Adrenal gland (tissue), 12 donors: Measurements from ENCODE around the gene CIAO3. TPM values are rescaled to one million over a fixed set of nuclear protein-coding genes. Genes with fewer than 3 reads are reported as not detected.

ENCODE experiments used
- DNase-seq, 7 donors: peaks; one replicate each; pipeline ENCODE4 v3.0.0-alpha.2; 2019 to 2020
- H3K27ac ChIP-seq, 5 donors: fragments of 200-600 bp; sonication (generic) in 4 of 5; 1 replicate in 3 of 5; 2 replicates in 2 of 5; pipeline versions ENCODE4 v1.5.1 to v1.8.0; 2016 to 2020; ENCODE audit warnings: mild to moderate bottlenecking in 1 of 5
- H3K27me3 ChIP-seq: fragments of 200-600 bp; 2 replicates; pipeline ENCODE4 v1.8.0; 2021
- H3K36me3 ChIP-seq, 2 donors: fragments of 200-600 bp; replicated peaks in 1 of 2; 1 replicate in 1 of 2; 2 replicates in 1 of 2; pipeline versions ENCODE4 v1.5.1 to v1.8.0; 2018 to 2022
- H3K4me1 ChIP-seq, 2 donors: fragments of 200-600 bp; replicated peaks in 1 of 2; 1 replicate in 1 of 2; 2 replicates in 1 of 2; pipeline versions ENCODE4 v1.5.1 to v1.8.0; 2018 to 2021
- H3K4me3 ChIP-seq, 4 donors: fragments of 200-600 bp; sonication (generic) in 3 of 4; one replicate each; pipeline ENCODE4 v1.5.1; 2016 to 2018
- H3K9me3 ChIP-seq, 3 donors: fragments of 200-600 bp; sonication (generic) in 1 of 3; replicated peaks in 1 of 3; 1 replicate in 2 of 3; 2 replicates in 1 of 3; pipeline versions ENCODE4 v1.5.1 to v1.8.0; 2016 to 2021
- CTCF ChIP-seq, 6 experiments: fragments of 450-650 bp in 4 of 6; fragments of 200-600 bp in 2 of 6; sonication (generic) in 1 of 6; IDR thresholded peaks; 1 replicate in 5 of 6; 2 replicates in 1 of 6; pipeline versions ENCODE4 v1.5.1 to v1.8.0; 2016 to 2021; ENCODE audit warnings: antibody characterized with exemption in 6 of 6, mild to moderate bottlenecking in 2 of 6, moderate library complexity in 1 of 6
- POLR2A ChIP-seq, 2 donors: fragments of 450-650 bp; IDR thresholded peaks; one replicate each; pipeline ENCODE4 v1.6.1; 2017; ENCODE audit warnings: antibody characterized with exemption in 2 of 2, mild to moderate bottlenecking in 2 of 2, moderate library complexity in 1 of 2
- WGBS, 4 donors: extraction: QIAGEN DNeasy Blood & Tissue Kit in 2 of 4; methylation state at CpG; one replicate each; pipeline versions ENCODE4 v1.1.5 to v1.1.7; 2013 to 2017; 5-methylcytosine and 5-hydroxymethylcytosine counted together
- intact Hi-C, 2 donors: fragments of 100-400 bp; cut with DNase I; formaldehyde crosslinking; loops; one replicate each; pipeline versions ENCODE4 v1.14.1 to v1.15.0; 2022 to 2023
- polyA plus RNA-seq, 3 donors: library from polyadenylated mRNA; stranded (reverse); fragments of 200-250 nt in 2 of 3; fragments of 350-450 nt in 1 of 3; fragmentation: Illumina TruSeq in 1 of 3; extraction: RNeasy Lipid Tissue Mini Kit (QIAGEN cat#74804) in 1 of 3; gene quantifications; one replicate each; pipeline ENCODE4 v1.2.3, GENCODE V29; 2013 to 2014
- total RNA-seq, 9 donors: library from RNA; depleted of rRNA in 4 of 9; stranded (reverse); fragments of >200 nt in 4 of 9; fragments of 120-200 nt in 1 of 9; fragmentation: NEBNext Ultra II Directional in 1 of 9; extraction: Animal tissue kit (Norgen Biotek cat#: 25700) in 1 of 9; gene quantifications; one replicate each; pipeline versions ENCODE4 v1.1.0 to v1.2.4, GENCODE V29; 2013 to 2023
- donor health status: healthy with polysubstance abuse.
- donor health status: Bipolar disorder and iron deficiency.
- donor health status: DM: yes; HTN: yes; CAD: no.
- donor health status: DM: no; HTN: no; CAD: no.
- donor health status: DM: no; HTN: no; CAD: no.
- donor health status: DM: yes; HTN: yes; CAD: no.

The CIAO3 gene
- total and polyA plus RNA-seq, 12 donors: 8.9 to 99.4 (median 29.5) TPM

GRCh38 chr16:751152-752006 is 10.6 kb upstream of the CIAO3 start:
- H3K27me3 ChIP-seq: no peaks in the 10 kb centered on the region
- no peaks in the 10 kb centered on the region for H3K4me1 ChIP-seq
- H3K27ac ChIP-seq: no peak overlapping the region
- DNase-seq: no peak
- no peak for TF ChIP-seq CTCF (IDR thresholded peaks at IDR 0.05)
- TF ChIP-seq POLR2A (IDR thresholded peaks at IDR 0.05): no peak
- 46 to 60% (median 57%) methylated on average over 37 to 39 of the region's 39 CpGs for WGBS, 4 donors
- intact Hi-C loops: no loop called here
- no peaks in the 10 kb centered on the region for H3K36me3 ChIP-seq
- H3K9me3 ChIP-seq: no peaks in the 10 kb centered on the region
- no peak overlapping the region for H3K4me3 ChIP-seq

DNA sequence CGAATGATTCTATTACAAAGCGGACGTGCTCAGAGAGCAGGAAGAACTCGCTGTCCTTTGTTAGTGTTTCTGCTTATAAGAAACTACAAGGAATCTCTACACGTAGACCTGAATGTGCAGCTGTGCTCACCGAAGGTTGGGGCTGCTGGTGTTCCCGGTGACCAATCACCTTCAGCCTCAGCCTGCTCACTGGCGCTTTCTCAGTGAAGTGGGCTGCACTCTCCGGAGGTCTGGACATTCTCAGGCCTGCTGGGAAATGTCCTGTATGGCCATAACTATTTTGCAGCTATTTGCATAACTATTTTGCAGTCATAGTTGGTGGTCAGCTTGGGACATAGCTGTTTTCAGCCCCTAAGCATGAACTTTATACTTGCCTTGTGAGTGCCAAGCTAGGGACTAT is 9.7 kb upstream of the CIAO3 start:
- intact Hi-C loops: no loop called here
- no peaks in the 10 kb centered on the region for H3K9me3 ChIP-seq
- H3K4me3 ChIP-seq: no peak overlapping the region
- TF ChIP-seq POLR2A (IDR thresholded peaks at IDR 0.05): no peak
- no peak for TF ChIP-seq CTCF (IDR thresholded peaks at IDR 0.05)
- no peak overlapping the region for H3K27ac ChIP-seq
- H3K36me3 ChIP-seq: no peaks in the 10 kb centered on the region
- no peak for DNase-seq
- 51 to 68% (median 57%) methylated on average over 9 of the region's 9 CpGs for WGBS, 4 donors
- H3K27me3 ChIP-seq: no peaks in the 10 kb centered on the region
- H3K4me1 ChIP-seq: no peaks in the 10 kb centered on the region

DNA sequence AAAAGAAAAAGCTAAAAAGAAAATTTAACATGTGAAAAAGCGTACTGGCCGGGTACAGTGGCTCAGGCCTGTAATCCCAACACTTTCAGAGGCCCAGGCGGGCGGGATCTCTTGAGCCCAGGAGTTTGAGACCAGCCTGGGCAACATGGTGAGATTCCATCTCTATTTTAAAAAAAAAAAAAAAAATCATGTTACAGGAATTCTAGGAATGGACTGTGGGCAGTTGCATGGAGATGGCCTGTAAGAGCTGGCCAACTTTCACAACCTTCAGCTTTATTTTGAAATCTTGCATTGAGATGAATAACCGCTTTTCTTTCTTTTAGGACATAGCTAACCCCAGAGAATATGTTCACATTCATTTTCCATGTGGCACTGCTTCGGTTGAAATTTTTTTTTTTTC is 8.2 kb upstream of the CIAO3 start:
- H3K27ac ChIP-seq: no peak overlapping the region
- no peaks in the 10 kb centered on the region for H3K9me3 ChIP-seq
- no peaks in the 10 kb centered on the region for H3K36me3 ChIP-seq
- intact Hi-C loops: no loop called here
- H3K27me3 ChIP-seq: no peaks in the 10 kb centered on the region
- no peak for TF ChIP-seq POLR2A (IDR thresholded peaks at IDR 0.05)
- TF ChIP-seq CTCF (IDR thresholded peaks at IDR 0.05): no peak
- WGBS, 4 donors: 74 to 82% (median 78%) methylated on average over 6 of the region's 6 CpGs
- no peaks in the 10 kb centered on the region for H3K4me1 ChIP-seq
- H3K4me3 ChIP-seq: no peak overlapping the region
- DNase-seq: no peak

GRCh38 chr16:747978-748746 is 7.4 kb upstream of the CIAO3 start:
- intact Hi-C loops: no loop called here
- Histone ChIP-seq H3K9me3 (no peaks in the 10 kb centered on the region), H3K36me3 (no peaks in the 10 kb centered on the region), H3K27me3 (no peaks in the 10 kb centered on the region), H3K27ac (no peak overlapping the region), H3K4me1 (no peaks in the 10 kb centered on the region), H3K4me3 (no peak overlapping the region)
- DNase-seq: no peak
- WGBS, 4 donors: 73 to 84% (median 79%) methylated on average over 24 to 39 of the region's 39 CpGs
- TF ChIP-seq POLR2A (IDR thresholded peaks at IDR 0.05): no peak
- no peak for TF ChIP-seq CTCF (IDR thresholded peaks at IDR 0.05)
